Kidney capillary endothelial cell (primary cell): ENCODE results near the gene BRD1.

Source experiments
- DNase-seq: peaks from one replicate; pipeline ENCODE4 v3.0.0-alpha.2; 2018; ENCODE audit warnings: low spot score

The BRD1 gene

DNA sequence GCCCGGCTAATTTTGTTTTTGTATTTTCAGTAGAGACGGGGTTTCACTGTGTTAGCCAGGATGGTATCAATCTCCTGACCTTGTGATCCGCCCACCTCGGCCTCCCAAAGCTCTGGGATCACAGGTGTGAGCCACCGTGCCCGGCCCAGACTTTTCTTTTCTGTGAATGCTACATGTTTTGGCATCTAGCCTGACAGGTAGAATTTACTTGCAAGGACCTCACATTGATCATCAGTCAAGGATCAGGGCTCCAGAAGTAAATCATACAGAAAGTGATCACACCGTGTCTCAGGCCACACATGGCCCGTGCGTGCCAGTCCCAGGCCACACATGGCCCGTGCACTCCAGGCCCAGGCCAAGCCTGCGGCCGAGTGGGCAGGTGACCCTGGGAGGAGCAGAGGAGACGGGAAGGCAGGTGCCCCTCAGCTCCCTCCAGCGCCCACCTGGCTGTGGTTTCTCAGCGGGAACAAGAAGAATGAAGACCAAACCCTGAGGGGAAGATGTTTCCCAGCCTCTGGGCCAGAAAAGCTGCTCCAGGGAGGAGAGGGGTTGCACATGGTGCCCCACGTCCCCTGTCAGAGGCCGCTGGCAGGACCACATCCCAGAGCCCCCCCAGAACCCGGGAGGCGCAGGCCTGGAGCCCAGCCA, 76.2 kb downstream of the BRD1 start:
- no peak for DNase-seq

DNA sequence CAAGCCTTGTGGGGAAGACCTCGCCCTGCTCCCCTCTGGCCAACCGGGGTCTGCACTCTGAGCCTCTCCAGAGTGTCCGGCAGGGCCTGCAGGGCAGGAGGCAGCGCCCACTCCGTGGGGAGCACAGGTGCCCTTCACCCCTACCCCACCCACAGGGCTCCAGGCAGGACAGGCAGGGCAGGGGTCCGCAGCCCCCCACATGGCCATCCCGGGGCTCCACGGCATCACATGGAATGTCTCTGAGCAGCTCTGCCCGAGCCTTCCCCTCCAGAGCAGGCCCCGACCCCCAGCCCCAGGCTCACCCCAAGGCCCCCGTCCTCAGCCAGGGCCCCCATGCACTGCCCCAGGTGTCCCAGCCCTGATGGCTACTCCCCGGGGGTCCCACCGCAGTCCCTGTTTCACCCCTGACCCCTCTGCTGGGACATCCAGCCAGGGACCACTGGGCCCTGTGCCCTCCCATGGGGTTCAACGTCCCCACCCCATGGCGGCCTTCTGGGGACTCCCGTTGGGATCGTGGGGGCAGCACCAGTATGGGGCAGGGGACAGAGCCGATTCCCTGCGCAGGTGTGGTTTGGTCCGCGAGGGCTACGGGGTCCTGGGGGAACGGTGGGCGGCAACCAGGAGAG, 77.7 kb downstream of the BRD1 start:
- DNase-seq = no peak

- DNase-seq = no peak
These were observed 78.4 kb downstream of the BRD1 start for GRCh38 chr22:49749227-49749626.

DNA sequence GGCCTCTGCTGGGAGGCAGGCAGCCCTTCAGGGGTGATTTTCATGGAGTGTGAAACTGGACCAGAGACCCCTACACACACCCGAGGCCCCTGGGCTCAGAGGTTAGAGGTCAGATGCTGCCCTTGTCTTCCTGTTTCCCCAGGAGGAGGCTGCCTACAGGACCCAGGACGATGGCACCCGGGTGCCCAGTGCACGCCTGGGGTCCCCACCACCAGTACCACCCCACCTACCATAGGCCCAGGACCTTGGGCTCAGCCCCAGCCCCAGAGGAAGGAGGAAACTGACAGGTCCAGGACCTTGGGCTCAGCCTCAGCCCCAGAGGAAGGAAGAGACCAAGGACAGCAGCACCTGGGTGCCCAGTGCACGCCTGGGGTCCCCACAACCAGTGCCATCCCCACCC, 79.2 kb downstream of the BRD1 start:
- DNase-seq = no peak

DNA sequence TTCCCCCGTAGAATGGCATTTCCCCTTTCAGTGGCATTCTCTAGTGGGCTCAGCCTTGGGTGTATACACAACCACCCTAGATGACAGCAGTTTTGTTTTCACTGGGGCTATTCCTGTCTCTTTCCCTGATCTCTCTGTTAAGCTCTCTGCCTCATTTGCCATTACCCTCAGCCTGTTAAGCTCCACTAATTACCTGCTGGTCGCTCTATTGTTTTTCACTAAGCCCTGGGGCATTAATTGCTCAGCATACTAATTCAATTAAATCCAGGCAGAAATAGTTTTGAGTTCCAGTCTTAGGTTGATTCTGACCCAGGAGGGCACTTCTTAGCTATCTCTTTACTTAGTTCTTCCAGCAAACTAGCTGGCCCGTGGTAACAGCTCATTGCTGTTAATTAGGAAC, 80.0 kb downstream of the BRD1 start:
- DNase-seq = no peak

DNA sequence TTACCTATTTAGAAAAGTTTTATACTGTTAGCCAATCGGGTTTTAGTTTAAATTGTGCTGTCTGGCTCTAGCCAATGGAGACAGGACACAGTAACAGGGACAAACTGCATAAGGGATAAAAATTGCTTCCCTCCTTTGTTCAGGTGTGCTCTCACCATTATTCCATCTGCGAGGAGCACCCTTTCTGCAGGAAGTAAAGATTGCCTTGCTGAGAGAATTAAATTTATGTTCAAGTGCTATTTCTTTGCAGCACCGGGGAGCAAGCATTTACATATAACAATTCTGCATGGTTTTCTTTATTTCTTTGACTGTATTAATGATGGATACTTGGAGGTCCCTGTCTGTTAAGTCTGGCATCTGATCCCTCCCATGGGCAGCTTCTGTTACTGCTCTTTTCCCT, 80.5 kb downstream of the BRD1 start:
- no peak for DNase-seq

- DNase-seq = no peak
These were observed 81.6 kb downstream of the BRD1 start for GRCh38 chr22:49746065-49746464.

DNA sequence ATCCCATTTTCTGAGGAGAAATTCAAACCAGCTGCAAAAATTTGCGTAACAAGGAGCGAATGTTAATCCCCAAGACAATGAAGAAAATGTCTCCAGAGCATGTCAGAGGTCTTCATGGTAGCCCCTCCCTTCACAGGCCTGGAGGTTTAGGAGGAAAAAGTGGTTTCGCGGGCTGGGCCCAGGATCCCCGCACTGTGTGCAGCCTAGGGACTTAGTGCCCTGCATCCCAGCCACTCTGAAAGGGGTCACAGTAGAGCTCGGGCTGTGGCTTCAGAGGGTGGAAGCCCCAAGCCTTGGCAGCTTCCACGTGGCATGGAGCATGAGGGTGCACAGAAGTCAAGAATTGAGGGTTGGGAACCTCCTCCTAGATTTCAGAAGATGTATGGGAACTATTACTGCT, 87.4 kb downstream of the BRD1 start:
- DNase-seq = no peak

GRCh38 chr22:49739138-49739537, 88.5 kb downstream of the BRD1 start:
- DNase-seq = no peak

- no peak for DNase-seq
These were observed 89.1 kb downstream of the BRD1 start for GRCh38 chr22:49738566-49738965.

GRCh38 chr22:49738006-49738405, 89.7 kb downstream of the BRD1 start:
- no peak for DNase-seq

- no peak for DNase-seq
These were observed 90.5 kb downstream of the BRD1 start for GRCh38 chr22:49737101-49737551.

DNA sequence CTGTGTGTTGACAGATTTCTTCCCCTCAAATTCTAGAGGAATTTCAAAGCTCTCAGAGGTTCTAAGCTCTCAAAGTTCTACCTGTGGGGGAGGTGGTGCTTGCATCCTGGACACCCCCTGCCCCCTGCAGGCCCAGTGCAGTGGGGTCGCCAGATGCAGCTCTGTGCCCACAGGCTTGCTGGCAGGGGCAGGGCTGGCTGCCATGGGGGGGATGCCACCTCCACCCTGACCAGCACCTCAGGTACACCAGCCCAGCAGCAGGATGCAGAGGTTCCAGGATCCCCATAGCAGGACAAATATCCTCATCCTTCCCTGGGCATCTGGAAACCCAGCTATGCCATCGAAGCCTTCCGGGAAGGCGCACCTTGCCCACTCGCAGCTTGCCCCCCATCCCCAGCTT, 91.1 kb downstream of the BRD1 start:
- no peak for DNase-seq

DNA sequence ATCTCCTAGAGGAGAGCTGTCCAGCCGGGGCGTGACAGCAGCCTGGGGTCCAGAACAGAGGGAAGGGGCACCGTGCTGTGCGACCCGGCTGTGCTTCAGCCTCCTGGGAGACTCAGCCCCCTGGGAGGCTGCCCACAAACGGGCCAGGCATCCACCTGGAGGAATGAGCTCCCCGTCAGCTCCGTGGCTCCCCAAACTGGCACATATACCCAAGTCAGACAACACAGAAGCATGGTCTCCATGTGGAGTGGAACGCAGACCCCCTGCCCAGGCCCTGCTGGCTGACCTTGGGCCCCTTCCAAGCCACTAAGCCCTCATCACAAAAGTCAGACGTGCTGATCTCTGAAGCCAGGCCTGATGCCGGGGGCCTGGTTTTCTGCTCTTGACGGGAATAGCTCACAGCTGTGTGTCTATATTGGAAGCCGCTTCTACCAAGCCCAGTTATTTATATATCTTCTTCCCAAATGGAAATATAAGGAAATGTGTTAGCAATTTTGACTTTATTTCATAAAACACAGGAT, 91.7 kb downstream of the BRD1 start:
- DNase-seq = no peak

GRCh38 chr22:49735411-49735900, 92.2 kb downstream of the BRD1 start:
- peak; percentile 4 for DNase-seq

DNA sequence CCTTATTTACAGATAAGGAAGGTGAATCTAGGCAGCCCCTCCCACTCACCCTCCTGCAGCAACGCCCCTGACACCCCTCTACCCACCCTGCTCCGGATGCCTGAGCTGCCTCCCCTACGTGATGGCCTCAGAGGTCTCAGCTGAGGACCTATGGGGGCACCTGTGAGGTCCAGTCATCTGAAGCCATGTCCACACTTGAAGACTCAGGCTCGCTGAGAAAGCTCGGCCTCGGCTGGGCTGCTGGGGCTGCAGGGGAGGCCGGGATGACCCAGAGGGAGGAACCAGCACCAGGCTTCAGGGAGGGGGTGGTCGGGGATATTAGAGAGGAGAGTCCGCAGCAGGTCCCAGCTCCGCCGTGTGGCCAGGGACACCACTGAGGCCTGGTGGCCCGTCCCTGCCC, 92.8 kb downstream of the BRD1 start:
- no peak for DNase-seq

DNA sequence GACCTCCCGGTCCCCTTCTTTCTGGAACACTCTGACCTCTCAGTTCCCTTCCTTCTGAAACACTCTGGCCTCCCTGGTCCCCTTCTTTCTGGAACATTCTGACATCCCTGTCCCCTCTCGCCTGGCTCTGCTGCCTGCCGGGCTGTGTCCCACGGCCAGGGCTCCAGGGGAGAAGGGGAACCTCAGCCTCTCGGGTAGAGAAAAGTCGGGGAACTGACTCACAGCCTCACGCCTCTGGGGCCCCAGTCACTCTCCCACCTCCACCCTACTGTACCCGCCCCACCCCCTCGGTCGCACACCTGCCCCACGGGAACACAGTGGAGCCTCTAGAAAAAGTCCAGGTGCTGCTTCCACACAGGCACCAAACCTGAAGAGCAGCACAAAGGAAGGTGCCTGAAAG, 93.3 kb downstream of the BRD1 start:
- no peak for DNase-seq

DNA sequence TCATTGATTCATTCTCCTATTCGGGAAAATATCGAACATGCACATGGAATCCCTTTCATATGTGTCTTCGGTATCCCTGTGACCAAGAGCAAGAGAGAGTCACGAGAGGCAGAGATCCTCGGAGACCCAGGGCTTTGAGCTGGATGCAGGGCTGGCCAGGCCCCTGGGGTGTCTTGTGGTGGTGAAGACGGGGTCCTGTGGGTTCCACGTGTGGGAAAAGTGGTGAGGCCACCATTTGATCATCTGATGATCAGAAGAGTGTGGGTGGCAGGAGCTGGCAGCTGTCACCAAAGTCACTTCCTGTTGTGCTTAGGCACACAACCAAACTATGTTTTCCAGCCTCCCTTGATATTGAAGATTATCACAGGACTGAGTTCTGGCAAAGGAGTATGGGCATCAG, 94.0 kb downstream of the BRD1 start:
- DNase-seq = no peak

DNA sequence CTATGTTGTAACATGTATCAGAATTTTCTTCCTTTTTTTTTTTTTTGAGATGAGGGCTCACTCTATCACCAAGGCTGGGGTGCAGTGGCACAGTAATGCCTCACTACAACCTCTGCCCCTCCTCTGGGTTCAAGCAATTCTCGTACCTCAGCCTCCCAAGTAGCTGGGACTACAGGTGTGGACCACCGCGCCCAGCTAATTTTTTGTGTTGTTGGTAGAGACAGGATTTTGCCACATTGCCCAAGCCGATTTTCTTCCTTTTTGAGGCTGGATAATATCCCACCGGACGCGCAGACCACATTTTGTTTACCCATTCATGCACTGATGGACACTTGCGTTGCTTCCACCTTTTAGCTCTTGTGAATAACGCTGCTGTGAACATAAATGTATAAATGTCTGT, 97.0 kb downstream of the BRD1 start:
- DNase-seq = no peak

- DNase-seq = no peak
These were observed 99.0 kb downstream of the BRD1 start for GRCh38 chr22:49728570-49729271.

GRCh38 chr22:49727881-49728569, 99.6 kb downstream of the BRD1 start:
- DNase-seq = no peak

GRCh38 chr22:49727191-49727880, 100.3 kb downstream of the BRD1 start:
- DNase-seq = no peak
